Measurements from ENCODE around the gene MT1HL1. TPM values are rescaled to one million over a fixed set of nuclear protein-coding genes. Genes with fewer than 3 reads are reported as not detected.

The MT1HL1 gene
- total and polyA plus RNA-seq, 4 donors, result 0.78 TPM; not detected in 3

DNA sequence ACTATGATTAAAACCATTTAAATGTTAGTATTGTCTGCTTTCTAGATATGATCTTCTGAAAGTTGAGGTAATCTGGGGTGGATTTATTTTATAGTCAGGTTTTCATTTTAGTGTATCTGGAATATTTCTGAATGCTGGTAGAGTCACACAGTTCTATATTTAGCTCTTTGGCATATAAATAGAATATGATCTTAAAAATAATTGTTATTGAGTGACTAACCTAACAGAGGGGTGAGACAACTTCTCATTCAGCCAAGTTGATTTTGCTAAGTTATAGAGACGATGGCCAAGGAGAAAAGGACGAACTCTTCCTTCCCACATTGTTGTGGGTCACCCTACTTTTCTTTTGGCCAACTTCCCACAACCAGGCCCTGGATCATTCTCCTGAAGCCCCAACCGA lies 7.2 kb upstream of the MT1HL1 start:
- no peak for TF ChIP-seq FOXA2 (IDR thresholded peaks at IDR 0.05)
- Histone ChIP-seq H3K36me3 (ENCODE audit: control insufficient read depth in 4 of 4, insufficient read depth in 3 of 4, low read depth in 1 of 4, low read length in 3 of 4) (no peaks in the 10 kb centered on the region), H3K9me3 (ENCODE audit: control insufficient read depth in 4 of 4, low read length in 3 of 4) (no peaks in the 10 kb centered on the region), H3K27ac (ENCODE audit: low read depth in 1 of 2, low read length in 2 of 2) (no peak overlapping the region), H3K9ac (ENCODE audit: low read depth in 1 of 2, low read length in 2 of 2) (no peak overlapping the region), H3K27me3 (ENCODE audit: control insufficient read depth in 4 of 4, insufficient read depth in 4 of 4, low read length in 3 of 4) (peaks cover 0 to 3% (median 0%) of the 10 kb centered on the region in 4 donors), H3K4me1 (ENCODE audit: control insufficient read depth in 4 of 4, insufficient read depth in 4 of 4, low read length in 3 of 4) (no peaks in the 10 kb centered on the region), H3K4me3 (ENCODE audit: low read depth in 1 of 3, low read length in 3 of 3) (no peak overlapping the region)
- no peak for DNase-seq (ENCODE audit: low spot score)
- WGBS, result 72% methylated on average over 3 of the region's 3 CpGs

DNA sequence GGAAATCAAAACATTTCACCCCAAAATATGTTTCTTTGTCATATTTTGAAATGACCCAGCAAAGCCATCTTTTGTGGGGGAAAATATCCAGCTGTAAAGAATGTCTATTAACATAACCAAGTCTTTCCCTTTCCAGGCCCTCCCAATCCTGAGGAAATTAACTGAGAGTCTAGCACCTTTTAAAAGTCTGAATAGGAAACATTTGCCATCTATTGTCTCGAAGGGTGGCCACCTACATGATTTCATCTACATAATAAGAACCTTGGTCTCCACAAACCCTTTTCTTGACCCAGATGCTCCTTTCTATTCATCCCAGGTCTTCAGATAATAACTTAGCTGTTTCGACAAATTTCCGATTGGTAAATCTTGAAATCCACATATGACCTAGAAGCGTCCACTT lies 5.4 kb upstream of the MT1HL1 start:
- DNase-seq (ENCODE audit: low spot score), result no peak
- Histone ChIP-seq H3K9ac (ENCODE audit: low read depth in 1 of 2, low read length in 2 of 2) (no peak overlapping the region), H3K27me3 (ENCODE audit: control insufficient read depth in 4 of 4, insufficient read depth in 4 of 4, low read length in 3 of 4) (peaks cover 0 to 3% (median 0%) of the 10 kb centered on the region in 4 donors), H3K27ac (ENCODE audit: low read depth in 1 of 2, low read length in 2 of 2) (no peak overlapping the region), H3K36me3 (ENCODE audit: control insufficient read depth in 4 of 4, insufficient read depth in 3 of 4, low read depth in 1 of 4, low read length in 3 of 4) (no peaks in the 10 kb centered on the region), H3K9me3 (ENCODE audit: control insufficient read depth in 4 of 4, low read length in 3 of 4) (no peaks in the 10 kb centered on the region), H3K4me1 (ENCODE audit: control insufficient read depth in 4 of 4, insufficient read depth in 4 of 4, low read length in 3 of 4) (no peaks in the 10 kb centered on the region), H3K4me3 (ENCODE audit: low read depth in 1 of 3, low read length in 3 of 3) (no peak overlapping the region)
- WGBS, result 87% methylated on average over 4 of the region's 4 CpGs
- TF ChIP-seq FOXA2 (IDR thresholded peaks at IDR 0.05) (no peak), FOXA1 (IDR thresholded peaks at IDR 0.05) (no peak)
- TF ChIP-seq, protein P1, sequence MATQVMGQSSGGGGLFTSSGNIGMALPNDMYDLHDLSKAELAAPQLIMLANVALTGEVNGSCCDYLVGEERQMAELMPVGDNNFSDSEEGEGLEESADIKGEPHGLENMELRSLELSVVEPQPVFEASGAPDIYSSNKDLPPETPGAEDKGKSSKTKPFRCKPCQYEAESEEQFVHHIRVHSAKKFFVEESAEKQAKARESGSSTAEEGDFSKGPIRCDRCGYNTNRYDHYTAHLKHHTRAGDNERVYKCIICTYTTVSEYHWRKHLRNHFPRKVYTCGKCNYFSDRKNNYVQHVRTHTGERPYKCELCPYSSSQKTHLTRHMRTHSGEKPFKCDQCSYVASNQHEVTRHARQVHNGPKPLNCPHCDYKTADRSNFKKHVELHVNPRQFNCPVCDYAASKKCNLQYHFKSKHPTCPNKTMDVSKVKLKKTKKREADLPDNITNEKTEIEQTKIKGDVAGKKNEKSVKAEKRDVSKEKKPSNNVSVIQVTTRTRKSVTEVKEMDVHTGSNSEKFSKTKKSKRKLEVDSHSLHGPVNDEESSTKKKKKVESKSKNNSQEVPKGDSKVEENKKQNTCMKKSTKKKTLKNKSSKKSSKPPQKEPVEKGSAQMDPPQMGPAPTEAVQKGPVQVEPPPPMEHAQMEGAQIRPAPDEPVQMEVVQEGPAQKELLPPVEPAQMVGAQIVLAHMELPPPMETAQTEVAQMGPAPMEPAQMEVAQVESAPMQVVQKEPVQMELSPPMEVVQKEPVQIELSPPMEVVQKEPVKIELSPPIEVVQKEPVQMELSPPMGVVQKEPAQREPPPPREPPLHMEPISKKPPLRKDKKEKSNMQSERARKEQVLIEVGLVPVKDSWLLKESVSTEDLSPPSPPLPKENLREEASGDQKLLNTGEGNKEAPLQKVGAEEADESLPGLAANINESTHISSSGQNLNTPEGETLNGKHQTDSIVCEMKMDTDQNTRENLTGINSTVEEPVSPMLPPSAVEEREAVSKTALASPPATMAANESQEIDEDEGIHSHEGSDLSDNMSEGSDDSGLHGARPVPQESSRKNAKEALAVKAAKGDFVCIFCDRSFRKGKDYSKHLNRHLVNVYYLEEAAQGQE (IDR thresholded peaks at IDR 0.05), result no peak

DNA sequence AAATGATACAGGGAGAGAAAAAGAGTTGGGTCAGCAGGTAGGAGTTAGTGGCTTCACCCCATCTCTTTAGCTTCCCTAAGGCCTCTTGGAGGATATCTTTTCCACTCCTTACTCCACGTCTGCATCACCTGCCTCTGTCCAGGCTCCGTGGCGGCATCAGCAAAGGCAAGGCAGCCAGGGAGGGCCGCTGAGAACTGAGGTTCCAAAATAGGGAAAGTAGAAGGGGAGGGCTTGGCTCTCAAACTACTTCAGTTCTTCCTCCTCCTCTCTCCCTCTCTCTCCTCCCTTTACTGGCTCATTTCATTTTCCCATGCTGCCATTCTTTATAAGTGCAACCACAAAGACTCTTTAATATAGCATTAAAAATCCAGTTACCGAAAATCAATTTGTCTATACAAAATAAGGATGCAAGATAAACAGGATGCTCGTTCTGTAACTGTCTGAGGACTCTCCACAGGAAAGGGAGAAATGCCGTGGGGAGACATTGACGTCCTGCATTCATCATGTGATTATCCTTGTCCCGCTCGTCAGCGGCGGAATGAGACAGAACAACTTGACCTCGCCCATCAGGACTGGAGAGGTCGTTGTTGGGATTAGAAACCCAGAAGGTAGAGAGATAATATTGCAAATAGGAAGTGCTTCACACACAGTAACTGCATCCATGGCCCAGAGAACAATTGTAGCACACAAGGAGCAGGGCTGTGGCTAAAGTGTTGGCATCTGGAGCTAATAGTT lies 3.1 kb upstream of the MT1HL1 start:
- Histone ChIP-seq H3K9ac (ENCODE audit: low read depth in 1 of 2, low read length in 2 of 2) (no peak overlapping the region), H3K4me3 (ENCODE audit: low read depth in 1 of 3, low read length in 3 of 3) (no peak overlapping the region), H3K9me3 (ENCODE audit: control insufficient read depth in 4 of 4, low read length in 3 of 4) (no peaks in the 10 kb centered on the region), H3K27ac (ENCODE audit: low read depth in 1 of 2, low read length in 2 of 2) (no peak overlapping the region), H3K4me1 (ENCODE audit: control insufficient read depth in 4 of 4, insufficient read depth in 4 of 4, low read length in 3 of 4) (no peaks in the 10 kb centered on the region), H3K27me3 (ENCODE audit: control insufficient read depth in 4 of 4, insufficient read depth in 4 of 4, low read length in 3 of 4) (peaks cover 0 to 3% (median 0%) of the 10 kb centered on the region in 4 donors), H3K36me3 (ENCODE audit: control insufficient read depth in 4 of 4, insufficient read depth in 3 of 4, low read depth in 1 of 4, low read length in 3 of 4) (no peaks in the 10 kb centered on the region)
- WGBS, result 70% methylated on average over 14 of the region's 14 CpGs
- no peak for TF ChIP-seq SP1 (IDR thresholded peaks at IDR 0.05)
- TF ChIP-seq HNF4A (conservative IDR thresholded peaks at IDR 0.05), result no peak
- TF ChIP-seq JUND (IDR thresholded peaks at IDR 0.05), result no peak
- TF ChIP-seq, protein P1 (IDR thresholded peaks at IDR 0.05), result no peak
- TF ChIP-seq EGR1 (IDR thresholded peaks at IDR 0.05; ENCODE audit: low read depth in 2 of 2), result no peak
- TF ChIP-seq, protein P2, sequence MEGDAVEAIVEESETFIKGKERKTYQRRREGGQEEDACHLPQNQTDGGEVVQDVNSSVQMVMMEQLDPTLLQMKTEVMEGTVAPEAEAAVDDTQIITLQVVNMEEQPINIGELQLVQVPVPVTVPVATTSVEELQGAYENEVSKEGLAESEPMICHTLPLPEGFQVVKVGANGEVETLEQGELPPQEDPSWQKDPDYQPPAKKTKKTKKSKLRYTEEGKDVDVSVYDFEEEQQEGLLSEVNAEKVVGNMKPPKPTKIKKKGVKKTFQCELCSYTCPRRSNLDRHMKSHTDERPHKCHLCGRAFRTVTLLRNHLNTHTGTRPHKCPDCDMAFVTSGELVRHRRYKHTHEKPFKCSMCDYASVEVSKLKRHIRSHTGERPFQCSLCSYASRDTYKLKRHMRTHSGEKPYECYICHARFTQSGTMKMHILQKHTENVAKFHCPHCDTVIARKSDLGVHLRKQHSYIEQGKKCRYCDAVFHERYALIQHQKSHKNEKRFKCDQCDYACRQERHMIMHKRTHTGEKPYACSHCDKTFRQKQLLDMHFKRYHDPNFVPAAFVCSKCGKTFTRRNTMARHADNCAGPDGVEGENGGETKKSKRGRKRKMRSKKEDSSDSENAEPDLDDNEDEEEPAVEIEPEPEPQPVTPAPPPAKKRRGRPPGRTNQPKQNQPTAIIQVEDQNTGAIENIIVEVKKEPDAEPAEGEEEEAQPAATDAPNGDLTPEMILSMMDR (IDR thresholded peaks at IDR 0.05; ENCODE audit: low read depth, low read length, missing input control), result no peak
- TF ChIP-seq, protein P3, sequence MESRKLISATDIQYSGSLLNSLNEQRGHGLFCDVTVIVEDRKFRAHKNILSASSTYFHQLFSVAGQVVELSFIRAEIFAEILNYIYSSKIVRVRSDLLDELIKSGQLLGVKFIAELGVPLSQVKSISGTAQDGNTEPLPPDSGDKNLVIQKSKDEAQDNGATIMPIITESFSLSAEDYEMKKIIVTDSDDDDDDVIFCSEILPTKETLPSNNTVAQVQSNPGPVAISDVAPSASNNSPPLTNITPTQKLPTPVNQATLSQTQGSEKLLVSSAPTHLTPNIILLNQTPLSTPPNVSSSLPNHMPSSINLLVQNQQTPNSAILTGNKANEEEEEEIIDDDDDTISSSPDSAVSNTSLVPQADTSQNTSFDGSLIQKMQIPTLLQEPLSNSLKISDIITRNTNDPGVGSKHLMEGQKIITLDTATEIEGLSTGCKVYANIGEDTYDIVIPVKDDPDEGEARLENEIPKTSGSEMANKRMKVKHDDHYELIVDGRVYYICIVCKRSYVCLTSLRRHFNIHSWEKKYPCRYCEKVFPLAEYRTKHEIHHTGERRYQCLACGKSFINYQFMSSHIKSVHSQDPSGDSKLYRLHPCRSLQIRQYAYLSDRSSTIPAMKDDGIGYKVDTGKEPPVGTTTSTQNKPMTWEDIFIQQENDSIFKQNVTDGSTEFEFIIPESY (IDR thresholded peaks at IDR 0.05), result no peak
- TF ChIP-seq FOXA1 (IDR thresholded peaks at IDR 0.05), result no peak
- TF ChIP-seq, protein P4, sequence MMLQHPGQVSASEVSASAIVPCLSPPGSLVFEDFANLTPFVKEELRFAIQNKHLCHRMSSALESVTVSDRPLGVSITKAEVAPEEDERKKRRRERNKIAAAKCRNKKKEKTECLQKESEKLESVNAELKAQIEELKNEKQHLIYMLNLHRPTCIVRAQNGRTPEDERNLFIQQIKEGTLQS (IDR thresholded peaks at IDR 0.05), result no peak
- TF ChIP-seq NR2F2 (IDR thresholded peaks at IDR 0.05), result no peak
- no peak for TF ChIP-seq TAF1 (conservative IDR thresholded peaks at IDR 0.05)
- TF ChIP-seq HNF4G (IDR thresholded peaks at IDR 0.05), result no peak
- TF ChIP-seq, protein P5, sequence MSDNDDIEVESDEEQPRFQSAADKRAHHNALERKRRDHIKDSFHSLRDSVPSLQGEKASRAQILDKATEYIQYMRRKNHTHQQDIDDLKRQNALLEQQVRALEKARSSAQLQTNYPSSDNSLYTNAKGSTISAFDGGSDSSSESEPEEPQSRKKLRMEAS (IDR thresholded peaks at IDR 0.05), result no peak
- TF ChIP-seq FOXA2 (IDR thresholded peaks at IDR 0.05), result no peak
- no peak for TF ChIP-seq RAD21 (IDR thresholded peaks at IDR 0.05)
- no peak for DNase-seq (ENCODE audit: low spot score)
